ENCODE measurements around the gene PPARD. TPM values are rescaled to one million over a fixed set of nuclear protein-coding genes. Genes with fewer than 3 reads are reported as not detected.
A peak's percentile ranks its signal among the peaks of the same experiment; 100 is the strongest.

Gene PPARD
- total RNA-seq, 1 experiment from 2014 or later, result 38.4 TPM

DNA sequence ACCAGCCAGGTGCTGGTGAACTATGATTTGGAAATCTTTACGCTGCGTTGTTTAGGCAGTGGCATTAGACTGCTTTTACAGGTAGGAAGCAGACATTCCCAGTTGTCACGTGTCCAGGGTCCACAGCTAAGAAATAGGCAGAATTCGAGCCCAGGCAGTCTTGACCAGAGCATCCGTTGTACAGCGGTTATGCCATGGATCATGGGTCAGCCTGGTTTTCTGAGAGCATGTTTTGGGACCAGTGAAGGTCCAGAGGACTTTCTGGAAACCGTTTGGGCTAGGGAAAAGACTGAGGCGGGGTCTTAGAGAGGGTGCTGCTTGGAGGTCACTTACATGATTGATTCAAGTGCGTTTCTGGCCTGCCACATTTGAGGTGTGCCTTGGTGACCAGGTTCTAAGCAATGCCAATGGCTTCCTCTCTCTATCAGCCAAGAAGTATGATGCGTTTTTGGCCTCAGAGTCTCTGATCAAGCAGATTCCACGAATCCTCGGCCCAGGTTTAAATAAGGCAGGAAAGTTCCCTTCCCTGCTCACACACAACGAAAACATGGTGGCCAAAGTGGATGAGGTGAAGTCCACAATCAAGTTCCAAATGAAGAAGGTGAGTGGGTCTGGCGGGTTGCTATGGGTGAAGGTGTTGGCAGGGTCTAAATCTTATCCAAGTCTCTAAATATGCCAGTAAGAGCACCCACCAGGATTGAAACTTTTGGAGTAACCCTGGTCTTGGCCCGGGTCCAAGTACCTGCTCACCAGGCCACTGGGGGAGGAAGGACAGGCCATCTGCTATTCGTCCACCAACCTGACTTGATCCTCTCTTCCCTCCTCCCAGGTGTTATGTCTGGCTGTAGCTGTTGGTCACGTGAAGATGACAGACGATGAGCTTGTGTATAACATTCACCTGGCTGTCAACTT lies 127.6 kb downstream of the PPARD start:
- peak overlapping the region; percentile 99 for H3K9ac ChIP-seq (ENCODE audit: low read length)
- no peaks in the 10 kb centered on the region for H3K27me3 ChIP-seq (ENCODE audit: insufficient read depth, low read length)
- DNase-seq (ENCODE audit: low read depth, low spot score), result no peak
- TF ChIP-seq ZBTB33 (IDR thresholded peaks at IDR 0.05; ENCODE audit: extremely low read depth, insufficient replicate concordance, low read length), result no peak
- TF ChIP-seq FOSL1 (IDR thresholded peaks at IDR 0.05; ENCODE audit: low read depth), result no peak
- no peak; the same call in none of the 2 replicates for TF ChIP-seq POLR2AphosphoS5 (IDR thresholded peaks at IDR 0.05; ENCODE audit: low read depth, low read length)
- TF ChIP-seq SRF (IDR thresholded peaks at IDR 0.05; ENCODE audit: low read depth), result no peak
- no peak for TF ChIP-seq POLR2A (IDR thresholded peaks at IDR 0.05; ENCODE audit: borderline replicate concordance, extremely low read depth, insufficient read depth, insufficient read length)
- no peak for TF ChIP-seq EZH2 (IDR thresholded peaks at IDR 0.05)
- no peak for TF ChIP-seq ZFX (IDR thresholded peaks at IDR 0.05)
- TF ChIP-seq EZH2phosphoT487 (IDR thresholded peaks at IDR 0.05; ENCODE audit: borderline replicate concordance), result no peak
- no peak for TF ChIP-seq SP1 (IDR thresholded peaks at IDR 0.05; ENCODE audit: low read depth)
- TF ChIP-seq, protein P1, sequence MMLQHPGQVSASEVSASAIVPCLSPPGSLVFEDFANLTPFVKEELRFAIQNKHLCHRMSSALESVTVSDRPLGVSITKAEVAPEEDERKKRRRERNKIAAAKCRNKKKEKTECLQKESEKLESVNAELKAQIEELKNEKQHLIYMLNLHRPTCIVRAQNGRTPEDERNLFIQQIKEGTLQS (IDR thresholded peaks at IDR 0.05), result no peak
- TF ChIP-seq ZNF274 (IDR thresholded peaks at IDR 0.05; ENCODE audit: low read depth, low read length), result no peak
- TF ChIP-seq ELF1 (IDR thresholded peaks at IDR 0.05; ENCODE audit: borderline replicate concordance, low read depth), result no peak
- TF ChIP-seq CBX3 (IDR thresholded peaks at IDR 0.05; ENCODE audit: low read depth), result no peak
- TF ChIP-seq EGR1 (IDR thresholded peaks at IDR 0.05; ENCODE audit: low read depth), result no peak
- no peak for TF ChIP-seq TCF7L2 (IDR thresholded peaks at IDR 0.05; ENCODE audit: borderline replicate concordance, extremely low read depth, insufficient read depth, insufficient read length)
- TF ChIP-seq, protein P2, sequence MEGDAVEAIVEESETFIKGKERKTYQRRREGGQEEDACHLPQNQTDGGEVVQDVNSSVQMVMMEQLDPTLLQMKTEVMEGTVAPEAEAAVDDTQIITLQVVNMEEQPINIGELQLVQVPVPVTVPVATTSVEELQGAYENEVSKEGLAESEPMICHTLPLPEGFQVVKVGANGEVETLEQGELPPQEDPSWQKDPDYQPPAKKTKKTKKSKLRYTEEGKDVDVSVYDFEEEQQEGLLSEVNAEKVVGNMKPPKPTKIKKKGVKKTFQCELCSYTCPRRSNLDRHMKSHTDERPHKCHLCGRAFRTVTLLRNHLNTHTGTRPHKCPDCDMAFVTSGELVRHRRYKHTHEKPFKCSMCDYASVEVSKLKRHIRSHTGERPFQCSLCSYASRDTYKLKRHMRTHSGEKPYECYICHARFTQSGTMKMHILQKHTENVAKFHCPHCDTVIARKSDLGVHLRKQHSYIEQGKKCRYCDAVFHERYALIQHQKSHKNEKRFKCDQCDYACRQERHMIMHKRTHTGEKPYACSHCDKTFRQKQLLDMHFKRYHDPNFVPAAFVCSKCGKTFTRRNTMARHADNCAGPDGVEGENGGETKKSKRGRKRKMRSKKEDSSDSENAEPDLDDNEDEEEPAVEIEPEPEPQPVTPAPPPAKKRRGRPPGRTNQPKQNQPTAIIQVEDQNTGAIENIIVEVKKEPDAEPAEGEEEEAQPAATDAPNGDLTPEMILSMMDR (IDR thresholded peaks at IDR 0.05 in 2 of 3, conservative IDR thresholded peaks at IDR 0.05 in 1 of 3; ENCODE audit: borderline replicate concordance in 1 of 3, insufficient read depth in 1 of 3, low read depth in 2 of 3, low read length in 2 of 3), result no peak
- H3K27ac ChIP-seq (ENCODE audit: low read depth, low read length), result peak overlapping the region; percentile 82
- CTCF ChIA-PET, result interaction anchor here (0.6 kb wide), 1 partner anchor 128 kb away, joined by 3 read pairs; no protein-coding TSS in a partner anchor
- no peak for ATAC-seq
- H4K20me1 ChIP-seq (ENCODE audit: insufficient read depth), result peaks cover 36% of the 10 kb centered on the region; the same call in 1 of the 2 replicates
- H2AFZ ChIP-seq (ENCODE audit: low read depth, low read length, poor library complexity, severe bottlenecking), result no peak overlapping the region
- peaks cover 17 to 40% of the 10 kb centered on the region in 2 experiments; a peak in 3 of 4 replicates for H3K36me3 ChIP-seq (ENCODE audit: control insufficient read depth in 1 of 2, insufficient read depth in 2 of 2, low read length in 2 of 2)
- RAD21 ChIA-PET (ENCODE audit: low non-redundant PET in 1 of 2, low total read pairs in 2 of 2, uncharacterized antibody in 2 of 2, unreplicated experiment in 2 of 2), result no interaction called here
- H3K9me2 ChIP-seq (ENCODE audit: insufficient read depth), result no peaks in the 10 kb centered on the region
- POLR2A ChIA-PET, result interaction anchor here (1.0 to 4.1 kb wide), 5 partner anchors 11 to 173 kb away, joined by 3 to 48 read pairs (median 13); partner anchors contain the start of genes DEF6 and TEAD3
- H3K4me3 ChIP-seq (replicated peaks in 1 of 2; ENCODE audit: low read depth in 1 of 2, low read length in 2 of 2), result peak overlapping the region; percentile 98 to 99
- TSS peak; percentile 61 for BruUV-seq (replicated peaks)
- H3K4me1 ChIP-seq (ENCODE audit: control insufficient read depth in 1 of 2, insufficient read depth in 2 of 2, low read length in 2 of 2), result peaks cover 13 to 32% of the 10 kb centered on the region in 2 experiments; a peak in 3 of 4 replicates
- no peaks in the 10 kb centered on the region for H3K9me3 ChIP-seq (ENCODE audit: control insufficient read depth in 1 of 2, insufficient read depth in 1 of 2, low read depth in 1 of 2, low read length in 2 of 2)
- H3K4me2 ChIP-seq (ENCODE audit: low read length), result peak overlapping the region; percentile 88
- intact Hi-C loops (cut with micrococcal nuclease), result no loop called here
- peaks cover 42% of the 10 kb centered on the region for H3K79me2 ChIP-seq (ENCODE audit: insufficient read depth, low read length)
